SK-N-SH (cell line): ENCODE results near the gene TJP3. TPM values are rescaled to one million over a fixed set of nuclear protein-coding genes. Genes with fewer than 3 reads are reported as not detected.

Source experiments
- CTCF ChIA-PET: fragments of 300-600, 350-600 bp; formaldehyde crosslinking; extraction: SDS; loops from one replicate; lab custom pipeline; 2021; lab: Yijun Ruan, JAX
- POLR2A ChIA-PET: fragments of 350-600 bp; sonication (Branson Sonifier 250); formaldehyde crosslinking; extraction: SDS; loops from one replicate; lab custom pipeline; 2020; ENCODE audit warnings: antibody characterized with exemption, inconsistent platforms; lab: Yijun Ruan, JAX
- DNase-seq: peaks from one replicate; pipeline ENCODE4 v3.0.0; 2012
- H2AFZ ChIP-seq: fragments of 200-600 bp; sonication (generic); 2 replicates; pipeline ENCODE4 v1.8.1; 2016; ENCODE audit warnings: antibody characterized with exemption, mild to moderate bottlenecking, low read depth
- H3F3A ChIP-seq: fragments of 200-600 bp; sonication (generic); replicated peaks from 2 replicates; pipeline ENCODE3; 2016; ENCODE audit warnings: antibody characterized with exemption, mild to moderate bottlenecking; ENCODE audit not compliant: insufficient read depth
- H3K27ac ChIP-seq, 2 experiments: fragments of 200-500 bp in 1 of 2; fragments of 200-600 bp in 1 of 2; sonication (Bioruptor generic) in 1 of 2; sonication (generic), shearing (Covaris generic) in 1 of 2; 2 replicates each; pipeline versions ENCODE4 v1.5.1 to v1.6.1; 2014 to 2016; ENCODE audit warnings: low read depth in 2 of 2, inconsistent platforms in 1 of 2, low read length in 1 of 2, mild to moderate bottlenecking in 1 of 2, mixed read lengths in 1 of 2
- H3K27me3 ChIP-seq: fragments of 200-600 bp; sonication (generic), shearing (Covaris generic); 2 replicates; pipeline ENCODE4 v1.6.1; 2016; ENCODE audit warnings: mixed run types; ENCODE audit not compliant: insufficient read depth
- H3K36me3 ChIP-seq, 2 experiments: fragments of 200-500 bp in 1 of 2; fragments of 200-600 bp in 1 of 2; sonication (Bioruptor generic) in 1 of 2; sonication (generic) in 1 of 2; replicated peaks in 1 of 2; 2 replicates each; pipeline versions ENCODE3 to v1.5.1; 2014 to 2016; ENCODE audit warnings: low read length in 1 of 2, mild to moderate bottlenecking in 1 of 2; ENCODE audit not compliant: insufficient read depth in 2 of 2, control insufficient read depth in 1 of 2
- H3K4me1 ChIP-seq, 2 experiments: fragments of 200-500 bp in 1 of 2; fragments of 200-600 bp in 1 of 2; sonication (Bioruptor generic) in 1 of 2; sonication (generic), shearing (Covaris generic) in 1 of 2; 2 replicates each; pipeline versions ENCODE4 v1.5.1 to v1.6.1; 2014 to 2016; ENCODE audit warnings: low read depth in 1 of 2, low read length in 1 of 2, mixed run types in 1 of 2; ENCODE audit not compliant: insufficient read depth in 2 of 2, control insufficient read depth in 1 of 2
- H3K4me2 ChIP-seq: fragments of 200-600 bp; sonication (generic), shearing (Covaris generic); 2 replicates; pipeline ENCODE4 v1.6.1; 2017; ENCODE audit warnings: mixed run types
- H3K4me3 ChIP-seq, 2 experiments: fragments of 200-500 bp in 1 of 2; fragments of 200-600 bp in 1 of 2; sonication (Bioruptor generic) in 1 of 2; sonication (generic), shearing (Covaris generic) in 1 of 2; 2 replicates each; pipeline versions ENCODE4 v1.5.1 to v1.8.1; 2014 to 2016; ENCODE audit warnings: low read depth in 2 of 2, inconsistent platforms in 1 of 2, low read length in 1 of 2, mild to moderate bottlenecking in 1 of 2, mixed read lengths in 1 of 2, moderate library complexity in 1 of 2
- H3K79me2 ChIP-seq: fragments of 200-600 bp; sonication (generic); 2 replicates; pipeline ENCODE4 v1.8.1; 2017; ENCODE audit warnings: mild to moderate bottlenecking; ENCODE audit not compliant: insufficient read depth
- H3K9ac ChIP-seq: fragments of 200-600 bp; sonication (generic); 2 replicates; pipeline ENCODE4 v1.6.1; 2017; ENCODE audit warnings: mixed run types
- H3K9me2 ChIP-seq: fragments of 200-600 bp; sonication (generic); 2 replicates; pipeline ENCODE4 v1.6.1; 2017; ENCODE audit warnings: mixed run types
- H3K9me3 ChIP-seq: fragments of 200-600 bp; sonication (generic); 2 replicates; pipeline ENCODE4 v1.6.1; 2017; ENCODE audit warnings: mixed run types, mild to moderate bottlenecking, moderate library complexity
- H4K20me1 ChIP-seq: fragments of 200-600 bp; sonication (generic); 2 replicates; pipeline ENCODE4 v1.6.1; 2017; ENCODE audit warnings: mild to moderate bottlenecking, mixed run types; ENCODE audit not compliant: insufficient read depth
- CTCF ChIP-seq: fragments of 200-600 bp; sonication (generic); IDR thresholded peaks from 2 replicates; pipeline ENCODE4 v1.6.1; 2017; ENCODE audit warnings: antibody characterized with exemption, mild to moderate bottlenecking, moderate library complexity
- EP300 ChIP-seq, 2 experiments: IDR thresholded peaks; 2 replicates each; pipeline versions ENCODE4 v1.4.0 to v1.6.1; 2012; ENCODE audit warnings: borderline replicate concordance in 1 of 2, low read depth in 1 of 2, low read length in 1 of 2
- EZH2phosphoT487 ChIP-seq: fragments of 200-600 bp; sonication (generic); IDR thresholded peaks from 2 replicates; pipeline ENCODE4 v1.6.1; 2017; ENCODE audit warnings: low read depth, mixed run types, mild to moderate bottlenecking, antibody characterized with exemption, moderate library complexity, borderline replicate concordance
- FOSL2 ChIP-seq: IDR thresholded peaks from 2 replicates; pipeline ENCODE4 v1.4.0; 2012; ENCODE audit warnings: low read depth, mild to moderate bottlenecking, moderate library complexity, borderline replicate concordance
- FOXJ3 ChIP-seq: sonication (generic); formaldehyde crosslinking; IDR thresholded peaks from 2 replicates; pipeline ENCODE4 v1.5.1; 2020; ENCODE audit warnings: mild to moderate bottlenecking, missing genetic modification reagents
- GABPA ChIP-seq: IDR thresholded peaks from 2 replicates; pipeline ENCODE4 v1.4.0; 2012; ENCODE audit warnings: low read depth, mild to moderate bottlenecking
- JUND ChIP-seq: IDR thresholded peaks from 2 replicates; pipeline ENCODE4 v1.4.0; 2012
- MAX ChIP-seq: IDR thresholded peaks from 2 replicates; pipeline ENCODE4 v1.4.0; 2012; ENCODE audit warnings: low read depth
- MEF2A ChIP-seq: IDR thresholded peaks from 2 replicates; pipeline ENCODE4 v1.4.0; 2012; ENCODE audit warnings: low read depth, borderline replicate concordance
- NFIC ChIP-seq: IDR thresholded peaks from 2 replicates; pipeline ENCODE4 v1.4.0; 2012; ENCODE audit warnings: borderline replicate concordance
- RAD21 ChIP-seq: IDR thresholded peaks from 2 replicates; pipeline ENCODE4 v1.6.1; 2012; ENCODE audit warnings: mild to moderate bottlenecking, low read length
- RCOR1 ChIP-seq: fragments of 150-350 bp; IDR thresholded peaks from 2 replicates; pipeline ENCODE4 v1.6.1; 2017; ENCODE audit warnings: antibody characterized with exemption, low read length
- REST ChIP-seq: IDR thresholded peaks from 2 replicates; pipeline ENCODE4 v1.6.1; 2012; ENCODE audit warnings: mild to moderate bottlenecking, low read depth, low read length, moderate library complexity
- SIN3A ChIP-seq: IDR thresholded peaks from 2 replicates; pipeline ENCODE4 v1.6.1; 2012; ENCODE audit warnings: low read depth, mild to moderate bottlenecking, low read length, moderate library complexity, borderline replicate concordance
- SMC3 ChIP-seq: IDR thresholded peaks from 2 replicates; pipeline ENCODE4 v1.6.1; 2012; ENCODE audit warnings: low read depth, low read length, improper control_type of control experiment
- TAF1 ChIP-seq: IDR thresholded peaks from 2 replicates; pipeline ENCODE4 v1.6.1; 2012; ENCODE audit warnings: low read depth, mild to moderate bottlenecking, low read length, moderate library complexity, borderline replicate concordance
- TCF12 ChIP-seq: IDR thresholded peaks from 2 replicates; pipeline ENCODE4 v1.4.0; 2012
- USF1 ChIP-seq: IDR thresholded peaks from 2 replicates; pipeline ENCODE4 v1.4.0; 2012; ENCODE audit warnings: low read depth, borderline replicate concordance
- ZBTB33 ChIP-seq: IDR thresholded peaks from 2 replicates; pipeline ENCODE4 v1.4.0; 2012; ENCODE audit warnings: low read depth, borderline replicate concordance
- WGBS: methylation state at CpG from one replicate; pipeline ENCODE4 v1.1.6; 2017; ENCODE audit warnings: low lambda C conversion rate; 5-methylcytosine and 5-hydroxymethylcytosine counted together
- polyA plus RNA-seq, 3 experiments: library from polyadenylated mRNA; depleted of rRNA; stranded (reverse); fragments of >200 nt; gene quantifications; 2 replicates each; pipeline ENCODE4 v1.2.3, GENCODE V29; 2012
- TF ChIP-seq, protein P1 (sequence below): fragments of 150-350 bp; IDR thresholded peaks from 2 replicates; pipeline ENCODE4 v1.6.1; 2016; ENCODE audit warnings: mild to moderate bottlenecking, low read depth, low read length

TJP3 gene
- polyA plus RNA-seq, 1 of the 3 experiments (the other 2 are of a cell fraction) = 0.36 TPM

DNA sequence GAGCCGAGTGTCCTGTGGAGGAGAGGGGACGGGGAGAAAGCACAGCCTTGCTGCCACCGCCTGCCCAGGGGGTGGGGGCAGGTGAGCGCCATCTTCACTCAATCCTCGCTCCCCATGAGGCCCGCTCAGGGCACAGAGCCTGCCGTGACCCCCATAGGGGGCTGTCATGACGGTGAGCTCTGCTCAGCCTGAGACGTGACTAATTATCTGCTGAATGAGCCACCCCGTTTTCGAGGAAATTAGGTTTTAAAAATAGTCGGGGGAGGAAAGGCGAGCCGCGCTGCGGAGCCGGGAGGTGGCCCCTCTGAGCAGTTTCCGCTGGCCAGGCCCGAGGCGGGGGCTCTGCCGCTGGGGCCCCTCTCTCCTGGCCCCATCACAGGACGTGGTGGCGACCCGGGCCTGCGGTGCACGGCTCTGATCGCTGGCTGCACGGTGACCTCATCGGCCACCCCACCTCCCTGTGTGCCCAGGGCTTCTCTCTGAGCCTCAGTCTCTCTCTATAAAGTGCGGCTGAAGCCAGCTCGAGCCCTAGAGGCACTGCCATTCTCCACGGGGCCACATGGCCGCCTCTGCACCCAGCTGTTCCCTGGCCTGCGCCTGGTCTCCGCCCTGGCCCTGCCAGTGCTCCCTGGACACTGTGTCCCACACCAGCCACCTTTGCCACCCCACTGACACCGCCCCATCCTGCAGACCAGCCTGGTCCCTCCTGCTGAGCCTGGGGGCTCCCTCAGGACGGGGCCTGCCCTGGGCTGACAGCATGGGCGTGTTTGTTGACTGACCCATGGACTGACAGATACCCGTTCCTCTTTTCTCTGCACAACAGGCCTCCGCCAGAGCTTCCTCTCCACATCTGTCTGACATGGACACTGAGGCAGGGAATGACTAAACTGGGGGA is 36.3 kb upstream of the TJP3 start (continued):
- TF ChIP-seq, protein P1, sequence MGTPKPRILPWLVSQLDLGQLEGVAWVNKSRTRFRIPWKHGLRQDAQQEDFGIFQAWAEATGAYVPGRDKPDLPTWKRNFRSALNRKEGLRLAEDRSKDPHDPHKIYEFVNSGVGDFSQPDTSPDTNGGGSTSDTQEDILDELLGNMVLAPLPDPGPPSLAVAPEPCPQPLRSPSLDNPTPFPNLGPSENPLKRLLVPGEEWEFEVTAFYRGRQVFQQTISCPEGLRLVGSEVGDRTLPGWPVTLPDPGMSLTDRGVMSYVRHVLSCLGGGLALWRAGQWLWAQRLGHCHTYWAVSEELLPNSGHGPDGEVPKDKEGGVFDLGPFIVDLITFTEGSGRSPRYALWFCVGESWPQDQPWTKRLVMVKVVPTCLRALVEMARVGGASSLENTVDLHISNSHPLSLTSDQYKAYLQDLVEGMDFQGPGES = no peak
- no peak for TF ChIP-seq TCF12

DNA sequence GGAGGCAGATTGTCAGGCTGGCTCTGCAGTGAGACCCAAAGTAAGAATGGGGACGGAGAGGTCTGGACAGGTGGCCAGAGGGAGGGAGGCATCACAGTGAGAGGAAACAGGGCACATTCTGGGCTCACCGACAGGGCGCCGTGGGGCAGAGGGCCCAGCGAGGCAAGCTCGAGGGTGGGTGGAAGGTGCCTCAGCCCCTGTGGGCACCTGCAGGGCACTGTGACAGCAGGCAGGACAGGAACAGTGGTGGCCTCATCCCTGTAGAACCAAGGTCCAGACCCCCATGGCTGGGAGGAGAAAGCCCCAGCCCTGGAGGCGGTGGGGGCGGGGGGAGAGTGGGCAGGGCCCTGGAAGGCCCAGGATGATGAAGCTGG is 35.6 kb upstream of the TJP3 start:
- TF ChIP-seq SIN3A (no peak), EZH2phosphoT487 (no peak), TAF1 (no peak), NFIC (no peak), MEF2A (no peak), RCOR1 (no peak), RAD21 (no peak), REST (no peak), GABPA (no peak), FOSL2 (no peak), CTCF (no peak), EP300 (IDR thresholded peaks at IDR 0.05; ENCODE audit: borderline replicate concordance in 1 of 2, low read depth in 1 of 2, low read length in 1 of 2) (no peak), MAX (no peak), USF1 (no peak), FOXJ3 (CRISPR knock-in tag) (no peak), SMC3 (no peak), JUND (no peak), ZBTB33 (no peak), TCF12 (no peak)
- Histone ChIP-seq H2AFZ (no peak overlapping the region), H3K4me1 (no peaks in the 10 kb centered on the region), H4K20me1 (0 out of 2 replicates have a peak, but pooled peaks cover 16% of the 10 kb centered on the region), H3K9me3 (no peaks in the 10 kb centered on the region), H3K36me3 (no peaks in the 10 kb centered on the region), H3K4me3 (no peak overlapping the region), H3K9me2 (no peaks in the 10 kb centered on the region), H3K79me2 (peaks cover 10% of the 10 kb centered on the region; the same call in 1 of the 2 replicates), H3K4me2 (no peak overlapping the region), H3K27me3 (no peaks in the 10 kb centered on the region), H3K27ac (no peak overlapping the region), H3F3A (no peaks in the 10 kb centered on the region), H3K9ac (no peak overlapping the region)
- ChIA-PET POLR2A (no interaction called here), CTCF (interaction anchor here (1.2 to 2.0 kb wide), 3 partner anchors 20 to 34 kb away, joined by 3 to 8 read pairs (median 4); no protein-coding TSS in a partner anchor)
- DNase-seq = no peak
- 88% methylated on average over 7 of the region's 8 CpGs for WGBS
